Loucy (cell line): ENCODE measurements around the gene NAA35.

ENCODE experiments used
- H2AFZ ChIP-seq: fragments of 200-600 bp; sonication (generic); 2 replicates; pipeline ENCODE4 v1.6.0; 2016; ENCODE audit warnings: antibody characterized with exemption, mild to moderate bottlenecking, low read length, moderate library complexity
- H3F3A ChIP-seq: fragments of 200-600 bp; 2 replicates; pipeline ENCODE4 v1.6.0; 2016; ENCODE audit warnings: antibody characterized with exemption, low read depth, mild to moderate bottlenecking
- H3K27me3 ChIP-seq: fragments of 200-600 bp; sonication (generic); 2 replicates; pipeline ENCODE4 v1.6.1; 2014; ENCODE audit warnings: low read length, mild to moderate bottlenecking; ENCODE audit not compliant: insufficient read depth, poor library complexity, severe bottlenecking
- H3K36me3 ChIP-seq: fragments of 200-600 bp; sonication (generic); 2 replicates; pipeline ENCODE4 v1.6.1; 2016; ENCODE audit warnings: low read length; ENCODE audit not compliant: insufficient read depth
- H3K4me1 ChIP-seq: fragments of 200-600 bp; sonication (generic); 2 replicates; pipeline ENCODE4 v1.5.1; 2014; ENCODE audit warnings: low read length, mild to moderate bottlenecking; ENCODE audit not compliant: insufficient read depth, poor library complexity, severe bottlenecking
- H3K4me2 ChIP-seq: fragments of 200-600 bp; sonication (generic); 2 replicates; pipeline ENCODE4 v1.6.0; 2014; ENCODE audit warnings: antibody characterized with exemption, low read length, low read depth, mild to moderate bottlenecking; ENCODE audit not compliant: poor library complexity, severe bottlenecking
- H3K4me3 ChIP-seq: fragments of 200-600 bp; sonication (generic); 2 replicates; pipeline ENCODE4 v1.5.1; 2014; ENCODE audit warnings: low read length, mild to moderate bottlenecking, mixed read lengths; ENCODE audit not compliant: poor library complexity, severe bottlenecking
- H3K79me2 ChIP-seq: fragments of 200-600 bp; sonication (generic); 2 replicates; pipeline ENCODE4 v1.6.1; 2014; ENCODE audit warnings: low read length; ENCODE audit not compliant: insufficient read depth
- H3K9ac ChIP-seq: fragments of 200-600 bp; sonication (generic); 2 replicates; pipeline ENCODE4 v1.6.0; 2014; ENCODE audit warnings: mild to moderate bottlenecking, low read depth, low read length, moderate library complexity; ENCODE audit not compliant: poor library complexity, severe bottlenecking
- H3K9me2 ChIP-seq: fragments of 200-600 bp; sonication (generic); replicated peaks from 2 replicates; pipeline ENCODE4 v1.6.1; 2016; ENCODE audit warnings: low read depth, low read length, mixed read lengths
- H3K9me3 ChIP-seq: fragments of 200-600 bp; sonication (generic); 2 replicates; pipeline ENCODE4 v1.6.1; 2014; ENCODE audit warnings: mild to moderate bottlenecking, antibody characterized with exemption, low read length, low read depth; ENCODE audit not compliant: insufficient read depth
- H4K20me1 ChIP-seq: fragments of 200-600 bp; sonication (generic); 2 replicates; pipeline ENCODE4 v1.6.0; 2014; ENCODE audit warnings: antibody characterized with exemption, low read length, mild to moderate bottlenecking; ENCODE audit not compliant: insufficient read depth, poor library complexity, severe bottlenecking
- CTCF ChIP-seq: fragments of 200-600 bp; sonication (generic); conservative IDR thresholded peaks from 2 replicates; pipeline ENCODE4 v1.5.1; 2014; ENCODE audit warnings: mild to moderate bottlenecking, antibody characterized with exemption, low read length
- EZH2phosphoT487 ChIP-seq: fragments of 200-600 bp; IDR thresholded peaks from 2 replicates; pipeline ENCODE4 v1.6.1; 2018; ENCODE audit warnings: antibody characterized with exemption, mild to moderate bottlenecking, moderate library complexity, borderline replicate concordance

Gene NAA35

GRCh38 chr9:86052556-86053468 lies 111.9 kb downstream of the NAA35 start:
- Histone ChIP-seq H3K9ac (no peak overlapping the region), H3K36me3 (no peaks in the 10 kb centered on the region), H3K27me3 (no peaks in the 10 kb centered on the region), H4K20me1 (no peaks in the 10 kb centered on the region), H3K4me2 (no peak overlapping the region), H3K9me3 (no peaks in the 10 kb centered on the region), H3K79me2 (no peaks in the 10 kb centered on the region), H2AFZ (no peak overlapping the region), H3K4me1 (no peaks in the 10 kb centered on the region), H3F3A (no peaks in the 10 kb centered on the region), H3K9me2 (no peaks in the 10 kb centered on the region), H3K4me3 (no peak overlapping the region)
- TF ChIP-seq EZH2phosphoT487 (no peak), CTCF (no peak)

GRCh38 chr9:86054695-86055094 lies 113.7 kb downstream of the NAA35 start:
- no peak for TF ChIP-seq EZH2phosphoT487
- TF ChIP-seq CTCF: no peak
- Histone ChIP-seq H3K36me3 (no peaks in the 10 kb centered on the region), H3K9ac (no peak overlapping the region), H3K27me3 (no peaks in the 10 kb centered on the region), H3K4me3 (no peak overlapping the region), H4K20me1 (no peaks in the 10 kb centered on the region), H3K4me2 (no peak overlapping the region), H3K79me2 (no peaks in the 10 kb centered on the region), H3K9me3 (no peaks in the 10 kb centered on the region), H3F3A (no peaks in the 10 kb centered on the region), H3K9me2 (no peaks in the 10 kb centered on the region), H2AFZ (no peak overlapping the region), H3K4me1 (no peaks in the 10 kb centered on the region)

GRCh38 chr9:86057491-86057890 lies 116.5 kb downstream of the NAA35 start:
- Histone ChIP-seq H4K20me1 (no peaks in the 10 kb centered on the region), H3K9me3 (no peaks in the 10 kb centered on the region), H3K27me3 (no peaks in the 10 kb centered on the region), H3K4me3 (no peak overlapping the region), H3F3A (no peaks in the 10 kb centered on the region), H3K36me3 (no peaks in the 10 kb centered on the region), H3K4me1 (no peaks in the 10 kb centered on the region), H3K9ac (no peak overlapping the region), H3K9me2 (no peaks in the 10 kb centered on the region), H3K79me2 (no peaks in the 10 kb centered on the region), H3K4me2 (no peak overlapping the region), H2AFZ (no peak overlapping the region)
- no peak for TF ChIP-seq CTCF
- TF ChIP-seq EZH2phosphoT487: no peak
